CD4-positive, alpha-beta T cell treated with Interleukin-6 at 100 ng/mL for 8 hours (primary cell): ENCODE data around the gene NTN3.

Source experiments
- DNase-seq: peaks from one replicate; pipeline ENCODE4 v3.0.0-alpha.2; 2020; ENCODE audit warnings: mixed read lengths, low spot score

NTN3 gene

GRCh38 chr16:2497116-2497630 is 26.1 kb downstream of the NTN3 start:
- no peak for DNase-seq

DNA sequence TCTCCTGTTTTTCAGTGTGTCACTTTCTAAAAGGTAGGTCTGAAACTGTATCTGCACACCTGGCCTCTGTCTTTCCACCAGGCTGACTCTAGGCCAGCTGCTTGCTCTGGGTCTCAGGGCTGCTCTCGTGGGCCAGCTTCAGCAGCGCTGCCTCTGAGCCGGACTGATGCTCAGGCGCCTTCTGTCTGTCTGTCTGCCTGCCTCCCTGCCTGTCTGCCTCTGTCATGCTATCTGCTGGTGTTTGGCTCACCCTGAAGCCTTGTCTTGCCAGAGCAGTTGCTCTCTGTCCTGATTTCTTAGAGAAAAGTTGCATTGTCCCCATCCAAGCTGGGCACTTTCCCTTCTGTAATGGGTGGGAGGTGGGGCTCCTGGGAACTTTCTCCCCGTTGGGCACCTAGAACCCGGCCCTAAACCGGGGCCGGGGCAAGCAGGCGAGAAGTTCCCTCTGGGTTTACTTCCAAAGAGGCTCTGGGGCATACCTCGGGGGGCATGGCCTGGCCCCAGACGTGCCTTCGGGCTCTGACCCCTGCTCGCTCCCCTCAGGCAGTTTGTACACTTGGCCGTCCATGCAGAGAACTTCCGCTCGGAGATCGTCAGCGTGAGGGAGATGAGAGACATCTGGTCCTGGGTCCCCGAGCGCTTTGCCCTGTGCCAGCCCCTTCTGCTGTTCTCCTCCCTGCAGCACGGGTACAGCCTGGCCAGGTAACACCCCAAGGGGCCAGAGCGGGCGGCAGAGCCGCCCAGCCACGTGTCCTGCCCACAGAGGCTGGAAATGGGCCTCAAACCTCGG is 26.8 kb downstream of the NTN3 start:
- no peak for DNase-seq

- DNase-seq = no peak
Observed at GRCh38 chr16:2498531-2499253, 27.6 kb downstream of the NTN3 start.

DNA sequence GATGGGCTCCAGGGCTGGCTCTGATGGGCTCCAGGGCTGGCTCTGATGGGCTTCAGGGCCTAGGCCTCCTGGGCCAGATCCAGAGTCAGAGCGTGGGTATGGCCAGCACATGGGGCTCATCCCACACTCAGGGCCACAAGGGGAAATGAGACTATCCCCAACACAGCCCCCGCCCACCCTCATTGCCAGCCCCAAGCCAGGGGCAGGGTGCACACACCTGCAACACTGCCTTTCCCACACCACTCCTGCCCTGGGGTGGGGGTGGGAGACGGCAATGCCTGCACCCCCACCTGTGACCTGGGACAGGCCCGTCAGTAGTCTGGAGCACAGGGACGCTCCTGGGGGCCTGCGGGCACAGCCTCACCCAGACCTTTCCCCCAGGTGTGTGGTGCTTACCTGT is 28.4 kb downstream of the NTN3 start:
- no peak for DNase-seq

DNA sequence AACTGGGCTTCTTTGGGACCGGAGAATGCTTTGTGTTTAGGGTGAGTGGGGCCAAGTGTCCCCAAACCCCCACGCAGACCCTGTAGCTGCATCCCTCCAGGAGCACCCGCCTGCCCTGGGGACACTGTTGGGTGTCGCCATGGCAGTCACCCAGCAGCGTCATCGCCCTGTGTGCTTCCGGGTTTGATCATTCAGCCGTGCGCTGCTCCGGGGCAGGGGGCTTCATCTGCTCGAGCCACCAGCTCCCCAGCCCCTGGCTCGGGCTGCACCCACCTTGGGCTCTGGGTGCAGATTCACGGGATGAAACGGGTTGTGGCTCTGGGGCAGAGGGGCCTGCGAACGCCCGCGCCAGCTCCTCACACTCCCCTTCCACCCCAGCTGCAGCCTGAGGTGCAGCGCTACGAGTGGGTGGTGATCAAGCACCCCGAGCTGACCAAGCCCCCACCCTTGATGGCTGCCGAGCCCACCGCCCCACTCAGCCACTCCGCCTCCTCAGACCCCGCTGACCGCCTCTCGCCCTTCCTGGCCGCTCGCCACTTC is 28.9 kb downstream of the NTN3 start:
- no peak for DNase-seq

GRCh38 chr16:2500430-2500917 is 29.4 kb downstream of the NTN3 start:
- DNase-seq = no peak

GRCh38 chr16:2500918-2501750 is 30.0 kb downstream of the NTN3 start:
- DNase-seq = peak; percentile 74

- no peak for DNase-seq
Observed at GRCh38 chr16:2501946-2502895, 31.1 kb downstream of the NTN3 start.

DNA sequence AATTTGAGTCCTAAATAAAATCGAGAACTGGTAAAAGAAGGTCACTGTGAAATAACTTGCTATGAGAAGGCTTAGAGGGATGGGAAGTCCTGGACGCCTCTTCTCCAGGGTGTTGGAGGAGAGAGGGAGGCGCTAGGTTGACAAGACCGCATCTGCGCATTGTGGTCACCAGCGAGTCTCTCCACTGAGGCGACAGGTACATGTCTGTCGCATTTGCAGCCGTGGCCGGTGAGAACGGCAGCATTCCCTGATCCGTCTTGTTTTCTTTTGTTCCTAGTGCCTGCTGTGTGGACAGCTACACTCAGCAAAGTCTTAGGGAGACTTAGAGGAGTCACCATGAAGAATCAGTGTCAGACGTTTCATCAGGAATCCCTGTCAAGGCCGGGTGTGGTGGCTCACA is 34.6 kb downstream of the NTN3 start:
- no peak for DNase-seq

DNA sequence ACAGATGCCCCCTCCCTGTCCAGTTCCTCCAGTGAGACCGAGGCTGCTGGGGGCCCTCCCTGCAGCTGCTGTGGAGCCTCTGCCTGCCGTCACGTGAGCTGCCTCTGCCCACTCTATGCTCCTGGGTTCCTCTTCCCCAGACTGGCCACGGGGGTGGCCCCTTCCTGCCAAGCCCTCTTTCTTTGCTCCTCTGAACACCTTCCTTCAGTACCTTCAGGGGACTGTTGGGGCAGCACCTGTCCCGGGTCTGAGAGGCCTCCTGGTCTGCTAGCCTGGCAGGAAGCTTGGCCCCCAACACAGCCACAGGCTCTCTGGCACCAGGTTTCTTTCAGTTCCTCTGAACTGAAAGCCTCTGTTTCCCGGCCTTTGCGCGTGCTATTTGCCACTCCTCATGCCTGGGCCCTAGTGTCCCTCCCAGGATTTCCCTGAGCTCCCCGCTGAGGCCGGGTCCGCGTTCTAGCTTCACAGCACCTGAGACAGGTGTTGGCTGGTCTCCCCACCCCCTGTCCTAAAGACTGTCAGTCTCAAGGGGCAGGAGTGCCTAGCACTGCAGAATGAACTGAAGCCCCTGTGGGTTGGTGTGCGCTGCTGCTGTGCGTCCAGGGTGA is 36.1 kb downstream of the NTN3 start:
- DNase-seq = peak; percentile 0

- DNase-seq = peak; percentile 0
Observed at GRCh38 chr16:2507665-2508064, 36.6 kb downstream of the NTN3 start.

- DNase-seq = no peak
Observed at GRCh38 chr16:2508722-2509400, 37.8 kb downstream of the NTN3 start.

DNA sequence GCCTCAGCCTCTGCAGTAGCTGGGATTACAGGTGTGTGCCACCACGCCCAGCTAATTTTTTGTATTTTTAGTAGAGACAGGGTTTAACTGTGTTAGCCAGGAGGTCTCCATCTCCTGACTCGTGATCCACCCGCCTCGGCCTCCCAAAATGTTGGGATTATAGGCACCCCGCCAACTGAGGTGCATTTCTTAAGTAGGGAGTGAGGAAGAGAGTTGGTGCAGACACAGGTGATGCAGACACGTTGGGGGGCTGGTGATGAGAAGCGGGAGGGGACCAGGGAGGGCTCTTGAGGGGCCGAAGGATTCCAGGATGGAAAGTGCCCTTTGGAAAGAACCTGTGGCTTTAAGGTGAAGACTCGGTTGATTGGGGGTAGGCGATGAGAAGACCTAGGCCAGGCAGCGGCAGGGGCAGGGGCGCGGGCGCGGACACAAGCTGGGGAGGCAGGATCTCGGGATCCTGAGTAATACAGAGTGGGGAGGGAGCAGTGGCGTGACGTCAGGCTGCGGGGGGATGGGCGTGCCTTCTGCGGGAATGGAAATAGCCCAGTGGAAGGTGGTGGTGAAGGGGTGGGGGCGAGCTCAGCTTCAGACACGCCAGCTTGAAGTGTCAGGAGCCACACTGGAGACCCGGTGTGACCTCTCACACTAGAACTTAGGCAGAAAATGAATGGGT is 40.2 kb downstream of the NTN3 start:
- no peak for DNase-seq

DNA sequence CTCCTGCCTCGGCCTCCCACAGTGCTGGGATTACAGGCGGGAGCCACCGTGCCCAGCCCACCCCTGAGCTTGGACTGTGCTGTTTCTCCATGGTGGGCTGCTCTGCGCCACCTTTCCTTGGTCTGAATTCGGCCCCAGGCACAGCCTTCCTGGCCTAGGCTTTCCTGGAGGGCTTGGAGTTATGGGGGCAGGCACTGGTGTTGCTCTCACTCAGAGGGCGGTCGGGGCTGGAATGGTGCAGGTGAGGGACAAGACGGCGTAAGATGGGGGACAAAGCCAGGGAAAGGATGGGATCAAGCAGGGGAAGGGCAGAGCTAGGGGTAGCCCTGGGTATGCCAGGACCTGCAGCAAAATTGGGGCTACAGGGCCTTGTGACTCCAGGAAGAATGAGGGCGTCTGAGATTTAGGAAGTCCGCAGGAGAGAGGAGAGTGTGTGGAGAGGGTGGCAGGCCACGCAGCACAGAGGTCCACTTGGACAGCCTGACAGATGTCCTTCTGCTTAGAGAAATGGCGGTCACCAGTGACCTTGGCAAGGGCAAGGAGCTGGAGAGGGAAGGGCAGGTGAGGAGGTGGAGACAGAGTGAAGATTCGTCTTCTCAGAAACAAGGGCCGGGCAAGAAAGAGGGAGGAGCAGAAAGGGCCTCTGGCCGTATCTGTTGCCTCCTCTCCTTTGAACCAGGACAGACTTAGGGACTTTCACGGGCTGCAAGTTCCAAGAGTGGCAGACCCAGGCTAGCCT is 41.1 kb downstream of the NTN3 start:
- DNase-seq = no peak

GRCh38 chr16:2512735-2513404 is 41.8 kb downstream of the NTN3 start:
- DNase-seq = no peak

GRCh38 chr16:2513405-2514332 is 42.6 kb downstream of the NTN3 start, which contains the start of gene ATP6V0C:
ATP6V0C (plus strand) TSS chr16:2513952; CDS start chr16:2514104, 152 bp downstream.
- peak; percentile 92 for DNase-seq
